H9 (cell line): Measurements from ENCODE around the gene ZNF646. TPM values are rescaled to one million over a fixed set of nuclear protein-coding genes. Genes with fewer than 3 reads are reported as not detected.

ENCODE experiments used
- DNase-seq: peaks from one replicate; pipeline ENCODE4 v3.0.0-alpha.2; 2017
- H2AFZ ChIP-seq: one replicate; pipeline ENCODE4 v1.6.1; 2013; ENCODE audit warnings: mild to moderate bottlenecking, low read length, control low read depth, moderate library complexity
- H2AK5ac ChIP-seq: 2 replicates; pipeline ENCODE4 v1.6.1; 2013; ENCODE audit warnings: low read length, control low read depth, mixed read lengths; ENCODE audit not compliant: insufficient read length
- H2BK120ac ChIP-seq: one replicate; pipeline ENCODE4 v1.6.1; 2013; ENCODE audit warnings: low read depth, mild to moderate bottlenecking, low read length, control low read depth, inconsistent platforms; ENCODE audit not compliant: poor library complexity, severe bottlenecking
- H2BK12ac ChIP-seq: 2 replicates; pipeline ENCODE4 v1.6.1; 2013; ENCODE audit warnings: low read length, control low read depth, mixed read lengths, low read depth; ENCODE audit not compliant: insufficient read length
- H2BK15ac ChIP-seq: 2 replicates; pipeline ENCODE4 v1.6.1; 2013; ENCODE audit warnings: low read depth, low read length, control low read depth
- H2BK20ac ChIP-seq: one replicate; pipeline ENCODE4 v1.6.1; 2013; ENCODE audit warnings: low read depth, mild to moderate bottlenecking, low read length, control low read depth, inconsistent platforms; ENCODE audit not compliant: poor library complexity, severe bottlenecking
- H2BK5ac ChIP-seq: 2 replicates; pipeline ENCODE4 v1.6.1; 2013; ENCODE audit warnings: low read length, control low read depth, mixed read lengths; ENCODE audit not compliant: insufficient read length
- H3K14ac ChIP-seq: 2 replicates; pipeline ENCODE4 v1.6.1; 2013; ENCODE audit warnings: low read length, control low read depth; ENCODE audit not compliant: insufficient read depth
- H3K18ac ChIP-seq: 2 replicates; pipeline ENCODE4 v1.6.1; 2013; ENCODE audit warnings: low read depth, mild to moderate bottlenecking, mixed read lengths, low read length, control low read depth; ENCODE audit not compliant: insufficient read length
- H3K23ac ChIP-seq: 2 replicates; pipeline ENCODE4 v1.6.1; 2013; ENCODE audit warnings: low read length, control low read depth, mixed read lengths, low read depth; ENCODE audit not compliant: insufficient read length
- H3K23me2 ChIP-seq: 2 replicates; pipeline ENCODE4 v1.6.1; 2013; ENCODE audit warnings: low read depth, mild to moderate bottlenecking, mixed read lengths, low read length, control low read depth; ENCODE audit not compliant: insufficient read length, poor library complexity, severe bottlenecking
- H3K27ac ChIP-seq: 2 replicates; pipeline ENCODE4 v1.5.1; 2013; ENCODE audit warnings: low read length, control low read depth, mixed read lengths, low read depth; ENCODE audit not compliant: insufficient read length
- H3K27me3 ChIP-seq: 2 replicates; pipeline ENCODE4 v1.6.1; 2013; ENCODE audit warnings: low read length, control low read depth, inconsistent platforms; ENCODE audit not compliant: insufficient read depth
- H3K4ac ChIP-seq: 2 replicates; pipeline ENCODE4 v1.6.1; 2013; ENCODE audit warnings: low read depth, mild to moderate bottlenecking, control low read depth, inconsistent platforms, low read length, moderate library complexity
- H3K4me1 ChIP-seq: 2 replicates; pipeline ENCODE4 v1.6.1; 2013; ENCODE audit warnings: low read length, control low read depth, inconsistent platforms; ENCODE audit not compliant: insufficient read depth
- H3K4me2 ChIP-seq: 2 replicates; pipeline ENCODE4 v1.6.1; 2013; ENCODE audit warnings: low read length, control low read depth, mixed read lengths; ENCODE audit not compliant: insufficient read length, insufficient read depth
- H3K56ac ChIP-seq: 2 replicates; pipeline ENCODE4 v1.6.1; 2013; ENCODE audit warnings: low read depth, mild to moderate bottlenecking, mixed read lengths, low read length, control low read depth; ENCODE audit not compliant: insufficient read length
- H3K79me1 ChIP-seq: 2 replicates; pipeline ENCODE4 v1.6.1; 2013; ENCODE audit warnings: low read depth, mild to moderate bottlenecking, moderate library complexity, low read length, control low read depth, inconsistent platforms; ENCODE audit not compliant: insufficient read depth, poor library complexity, severe bottlenecking
- H3K79me2 ChIP-seq: 2 replicates; pipeline ENCODE4 v1.6.1; 2013; ENCODE audit warnings: low read length, control low read depth, inconsistent platforms; ENCODE audit not compliant: insufficient read depth
- H3K9ac ChIP-seq: 2 replicates; pipeline ENCODE4 v1.6.1; 2013; ENCODE audit warnings: low read length, control low read depth, mixed read lengths; ENCODE audit not compliant: insufficient read length; ENCODE audit errors: extremely low read depth
- H3K9me3 ChIP-seq: one replicate; pipeline ENCODE4 v1.6.1; 2013; ENCODE audit warnings: low read depth, low read length, inconsistent platforms; ENCODE audit not compliant: control insufficient read depth
- H3T11ph ChIP-seq: one replicate; pipeline ENCODE4 v1.6.1; 2013; ENCODE audit warnings: mild to moderate bottlenecking, low read length, control low read depth, inconsistent platforms
- H4K20me1 ChIP-seq: one replicate; pipeline ENCODE4 v1.6.1; 2013; ENCODE audit not compliant: control insufficient read depth, insufficient read length, insufficient read depth
- H4K5ac ChIP-seq: 2 replicates; pipeline ENCODE4 v1.6.1; 2013; ENCODE audit warnings: low read depth, mild to moderate bottlenecking, mixed read lengths, low read length, control low read depth; ENCODE audit not compliant: insufficient read length
- H4K8ac ChIP-seq: replicated peaks from 2 replicates; pipeline ENCODE4 v1.6.1; 2013; ENCODE audit warnings: low read length, control low read depth, mixed read lengths, low read depth; ENCODE audit not compliant: insufficient read length
- H4K91ac ChIP-seq: 2 replicates; pipeline ENCODE4 v1.6.1; 2013; ENCODE audit warnings: low read depth, mild to moderate bottlenecking, moderate library complexity, mixed read lengths, low read length, control low read depth; ENCODE audit not compliant: insufficient read length
- H3K27ac Mint-ChIP-seq, 3 experiments: 2 replicates in 2 of 3; 3 replicates in 1 of 3; pipeline ENCODE4 v1.8.0; 2020 to 2021; ENCODE audit warnings: mixed read lengths in 3 of 3, mild to moderate bottlenecking in 1 of 3, moderate library complexity in 1 of 3
- H3K27me3 Mint-ChIP-seq: 2 replicates; pipeline ENCODE4 v1.8.0; 2021; ENCODE audit warnings: low read depth, mild to moderate bottlenecking, moderate library complexity, mixed read lengths
- H3K36me3 Mint-ChIP-seq, 3 experiments: 2 replicates in 2 of 3; 3 replicates in 1 of 3; pipeline ENCODE4 v1.8.0; 2020 to 2021; ENCODE audit warnings: low read depth in 3 of 3, mixed read lengths in 3 of 3; ENCODE audit not compliant: insufficient read depth in 1 of 3
- H3K4me1 Mint-ChIP-seq, 2 experiments: 2 replicates each; pipeline ENCODE4 v1.8.0; 2020; ENCODE audit warnings: mixed read lengths in 2 of 2
- H3K4me3 Mint-ChIP-seq, 2 experiments: 2 replicates in 1 of 2; 3 replicates in 1 of 2; pipeline ENCODE4 v1.8.0; 2020 to 2021; ENCODE audit warnings: mild to moderate bottlenecking in 2 of 2, mixed read lengths in 2 of 2, moderate library complexity in 1 of 2
- H3K9me3 Mint-ChIP-seq, 2 experiments: 2 replicates in 1 of 2; 3 replicates in 1 of 2; pipeline ENCODE4 v1.8.0; 2020; ENCODE audit warnings: mild to moderate bottlenecking in 2 of 2, mixed read lengths in 2 of 2, moderate library complexity in 1 of 2
- CTCF ChIP-seq: fragments of 200-600 bp; sonication (generic); conservative IDR thresholded peaks from 3 replicates; pipeline ENCODE4 v1.8.0; 2021; ENCODE audit warnings: antibody characterized with exemption, mild to moderate bottlenecking
- WGBS: extraction: QIAGEN DNeasy Blood & Tissue Kit; methylation state at CpG from one replicate; pipeline ENCODE4 v1.1.7; 2013; ENCODE audit warnings: missing lambda C conversion rate, low lambda C conversion rate, mixed read lengths; ENCODE audit not compliant: insufficient read length; ENCODE audit errors: extremely low coverage; 5-methylcytosine and 5-hydroxymethylcytosine counted together
- total RNA-seq: library from RNA; stranded (reverse); gene quantifications from 2 replicates; pipeline ENCODE4 v1.2.1, GENCODE V29; 2021

Gene ZNF646
- total RNA-seq, 1 experiment from 2014 or later: 29.2 TPM

- Histone ChIP-seq H4K20me1 (peaks cover 3% of the 10 kb centered on the region), H3K4ac (no peak overlapping the region), H3K9me3 (no peaks in the 10 kb centered on the region), H2BK20ac (no peak overlapping the region), H2BK5ac (no peak overlapping the region), H3K56ac (no peak overlapping the region), H3K14ac (no peak overlapping the region), H3K27me3 (no peaks in the 10 kb centered on the region), H3K79me1 (peaks cover 2% of the 10 kb centered on the region), H3K9ac (no peak overlapping the region), H4K8ac (no peak overlapping the region), H4K5ac (no peak overlapping the region), H2AK5ac (no peak overlapping the region), H2BK120ac (no peak overlapping the region), H3T11ph (no peak overlapping the region), H2BK12ac (no peak overlapping the region), H3K4me1 (no peaks in the 10 kb centered on the region), H3K18ac (no peak overlapping the region), H3K27ac (no peak overlapping the region), H3K4me2 (no peak overlapping the region), H4K91ac (no peak overlapping the region), H2AFZ (no peak overlapping the region), H3K23me2 (peaks cover 9% of the 10 kb centered on the region), H3K23ac (no peak overlapping the region), H2BK15ac (no peak overlapping the region), H3K79me2 (peaks cover 2% of the 10 kb centered on the region; the same call in 1 of the 2 replicates)
- H3K9me3 Mint-ChIP-seq: no peaks in the 10 kb centered on the region; a peak in 1 of 5 replicates
- no peak for TF ChIP-seq CTCF
- H3K4me1 Mint-ChIP-seq: peaks cover 5 to 10% of the 10 kb centered on the region in 2 experiments; a peak in 3 of 4 replicates
- no peak for DNase-seq
- no CpG with 5 or more reads among the region's 8 CpGs for WGBS
- H3K4me3 Mint-ChIP-seq: no peak overlapping the region
- no peaks in the 10 kb centered on the region; the same call in 1 of the 2 replicates for H3K27me3 Mint-ChIP-seq
- peaks cover 4 to 27% (median 24%) of the 10 kb centered on the region in 3 experiments; a peak in 6 of 7 replicates for H3K36me3 Mint-ChIP-seq
- H3K27ac Mint-ChIP-seq: no peak overlapping the region; a peak in 1 of 7 replicates
Observed at GRCh38 chr16:31089199-31089598, 15.0 kb downstream of the ZNF646 start.
